GM21423 (cell line): Measurements from ENCODE around the gene C6orf163.

Source experiments
- ATAC-seq: cut with Tn5 transposase; IDR thresholded peaks from one replicate; pipeline ENCODE4 v1.9.1; 2021; ENCODE audit warnings: mild to moderate bottlenecking, moderate library complexity; ENCODE audit not compliant: unreplicated experiment

Gene C6orf163

GRCh38 chr6:87408721-87409155, 64.1 kb downstream of the C6orf163 start:
- ATAC-seq, result no peak
